Upper lobe of right lung (tissue), 1 donor: Measurements from ENCODE around the gene UNC93A. TPM values are rescaled to one million over a fixed set of nuclear protein-coding genes. Genes with fewer than 3 reads are reported as not detected.
A peak's percentile ranks its signal among the peaks of the same experiment; 100 is the strongest.
"Not testable (repeated sequence)": the region's sequence is repeated elsewhere in the genome, so short reads cannot be mapped to it uniquely, and the experiment has no call there.

Experiments used
- ATAC-seq: fragments of 200-7000 bp; cut with Tn5 transposase; one replicate; pipeline ENCODE4 v1.9.1; 2020; ENCODE audit warnings: mild to moderate bottlenecking, moderate library complexity
- DNase-seq: peaks from one replicate; pipeline ENCODE4 v3.0.0-alpha.2; 2020
- H3K27ac ChIP-seq: fragments of 200-600 bp; one replicate; pipeline ENCODE4 v1.8.0; 2022
- H3K27me3 ChIP-seq: fragments of 200-600 bp; one replicate; pipeline ENCODE4 v1.8.0; 2022; ENCODE audit warnings: mild to moderate bottlenecking
- H3K36me3 ChIP-seq: fragments of 200-600 bp; one replicate; pipeline ENCODE4 v1.8.0; 2022
- H3K4me1 ChIP-seq: fragments of 200-600 bp; one replicate; pipeline ENCODE4 v1.8.0; 2022
- H3K4me3 ChIP-seq: fragments of 200-600 bp; one replicate; pipeline ENCODE4 v1.8.0; 2022; ENCODE audit warnings: mild to moderate bottlenecking
- H3K9me3 ChIP-seq: fragments of 200-600 bp; one replicate; pipeline ENCODE4 v1.8.0; 2022
- intact Hi-C: fragments of 100-400 bp; cut with DNase I; formaldehyde crosslinking; loops from one replicate; pipeline ENCODE4 v1.11.0; 2022
- total RNA-seq: library from RNA; stranded (reverse); fragmentation: NEBNext Ultra II Directional; extraction: Animal tissue kit (Norgen Biotek cat#: 25700); gene quantifications from one replicate; pipeline ENCODE4 v1.2.1, GENCODE V29; 2021
- TF ChIP-seq, protein P1 (sequence below): fragments of 200-600 bp; IDR thresholded peaks from one replicate; pipeline ENCODE4 v1.8.0; 2022; ENCODE audit warnings: antibody characterized with exemption
- donor health status: DM: no; HTN: yes; CAD: no; lungs with severe emphysema.

The UNC93A gene
- total RNA-seq, 1 donor from 2014 or later = not detected

DNA sequence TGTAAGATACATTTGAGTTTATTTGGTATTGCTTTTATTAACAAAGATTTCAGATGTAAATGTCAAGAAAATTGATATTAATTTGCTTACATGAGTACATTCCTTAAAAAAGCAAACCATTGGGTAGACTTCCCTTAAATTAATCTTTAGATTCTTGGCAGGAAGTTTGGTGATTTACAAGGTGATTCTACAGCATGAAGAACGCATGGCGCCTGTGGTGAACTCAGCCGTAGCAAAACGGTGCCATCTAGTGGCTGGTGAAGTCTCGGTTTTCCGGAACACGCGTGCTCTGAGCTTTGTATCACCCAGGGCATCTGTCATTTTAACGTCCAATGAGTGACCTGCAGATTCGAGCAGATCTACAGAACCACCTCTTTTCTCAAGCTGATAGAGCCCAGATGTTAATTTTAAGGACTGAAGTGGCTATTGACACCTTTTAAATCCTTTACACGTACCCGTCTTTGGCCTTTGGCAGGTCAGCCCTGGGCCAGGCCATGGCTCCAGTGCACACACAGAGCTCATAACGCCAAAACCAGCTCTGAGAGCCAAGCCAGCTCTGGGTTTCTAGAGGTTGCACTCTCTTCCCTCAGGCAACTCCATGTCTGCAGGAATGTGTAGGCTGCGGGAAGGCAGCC is 2.4 kb upstream of the UNC93A start:
- not testable (repeated sequence) for H3K4me1 ChIP-seq, H3K27ac ChIP-seq, H3K9me3 ChIP-seq, H3K27me3 ChIP-seq, H3K36me3 ChIP-seq, DNase-seq, H3K4me3 ChIP-seq
- TF ChIP-seq, protein P1, sequence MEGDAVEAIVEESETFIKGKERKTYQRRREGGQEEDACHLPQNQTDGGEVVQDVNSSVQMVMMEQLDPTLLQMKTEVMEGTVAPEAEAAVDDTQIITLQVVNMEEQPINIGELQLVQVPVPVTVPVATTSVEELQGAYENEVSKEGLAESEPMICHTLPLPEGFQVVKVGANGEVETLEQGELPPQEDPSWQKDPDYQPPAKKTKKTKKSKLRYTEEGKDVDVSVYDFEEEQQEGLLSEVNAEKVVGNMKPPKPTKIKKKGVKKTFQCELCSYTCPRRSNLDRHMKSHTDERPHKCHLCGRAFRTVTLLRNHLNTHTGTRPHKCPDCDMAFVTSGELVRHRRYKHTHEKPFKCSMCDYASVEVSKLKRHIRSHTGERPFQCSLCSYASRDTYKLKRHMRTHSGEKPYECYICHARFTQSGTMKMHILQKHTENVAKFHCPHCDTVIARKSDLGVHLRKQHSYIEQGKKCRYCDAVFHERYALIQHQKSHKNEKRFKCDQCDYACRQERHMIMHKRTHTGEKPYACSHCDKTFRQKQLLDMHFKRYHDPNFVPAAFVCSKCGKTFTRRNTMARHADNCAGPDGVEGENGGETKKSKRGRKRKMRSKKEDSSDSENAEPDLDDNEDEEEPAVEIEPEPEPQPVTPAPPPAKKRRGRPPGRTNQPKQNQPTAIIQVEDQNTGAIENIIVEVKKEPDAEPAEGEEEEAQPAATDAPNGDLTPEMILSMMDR = peak; percentile 69
- ATAC-seq = peak; percentile 86
- intact Hi-C loops = loop anchor here (10.0 kb wide), 1 partner anchor 64 kb away; no protein-coding TSS in a partner anchor

DNA sequence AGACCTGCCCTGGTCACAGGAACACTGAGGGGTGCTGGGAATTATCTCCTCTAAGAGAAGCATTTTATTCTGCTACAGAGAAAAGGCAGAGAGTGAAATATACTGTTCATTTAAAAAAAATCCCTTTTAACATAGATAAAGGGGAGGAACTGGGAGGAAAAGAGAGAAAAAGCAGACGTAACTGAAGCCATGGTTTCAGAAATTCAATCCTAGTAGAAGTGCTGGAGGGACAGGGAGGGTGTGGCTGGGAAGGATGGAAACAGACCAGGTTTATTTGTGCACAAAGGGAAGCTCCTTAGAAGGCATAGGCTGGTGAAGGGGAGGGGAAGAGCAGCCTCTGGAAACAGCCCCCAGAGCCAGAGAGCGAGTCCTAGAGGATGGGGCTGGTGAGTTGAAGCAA is 1.8 kb upstream of the UNC93A start:
- ATAC-seq, H3K4me1 ChIP-seq, H3K27ac ChIP-seq, H3K27me3 ChIP-seq, H3K9me3 ChIP-seq, H3K4me3 ChIP-seq, H3K36me3 ChIP-seq, DNase-seq: not testable (repeated sequence)
- intact Hi-C loops = loop anchor here (10.0 kb wide), 1 partner anchor 64 kb away; no protein-coding TSS in a partner anchor

- H3K4me3 ChIP-seq = no peak overlapping the region
- ATAC-seq (no peak), DNase-seq (no peak)
- no peaks in the 10 kb centered on the region for H3K36me3 ChIP-seq
- TF ChIP-seq, protein P1 = no peak
- intact Hi-C loops = no loop called here
- no peaks in the 10 kb centered on the region for H3K4me1 ChIP-seq
- no peaks in the 10 kb centered on the region for H3K9me3 ChIP-seq
- H3K27ac ChIP-seq = no peak overlapping the region
- H3K27me3 ChIP-seq = no peaks in the 10 kb centered on the region
Measured at GRCh38 chr6:167291623-167292300, 647 bp downstream of the UNC93A start.

GRCh38 chr6:167292301-167293087 is 1.4 kb downstream of the UNC93A start:
- Histone ChIP-seq H3K27ac (no peak overlapping the region), H3K27me3 (no peaks in the 10 kb centered on the region), H3K36me3 (no peaks in the 10 kb centered on the region), H3K9me3 (no peaks in the 10 kb centered on the region), H3K4me1 (no peaks in the 10 kb centered on the region), H3K4me3 (no peak overlapping the region)
- DNase-seq = no peak
- no peak for ATAC-seq
- TF ChIP-seq, protein P1 = no peak
- intact Hi-C loops = no loop called here

- H3K36me3 ChIP-seq = no peaks in the 10 kb centered on the region
- H3K4me1 ChIP-seq = no peaks in the 10 kb centered on the region
- no peak overlapping the region for H3K4me3 ChIP-seq
- intact Hi-C loops = no loop called here
- ATAC-seq (no peak), DNase-seq (no peak)
- H3K27me3 ChIP-seq = no peaks in the 10 kb centered on the region
- H3K27ac ChIP-seq = no peak overlapping the region
- no peaks in the 10 kb centered on the region for H3K9me3 ChIP-seq
- TF ChIP-seq, protein P1 = no peak
Measured at GRCh38 chr6:167293088-167293589, 2.0 kb downstream of the UNC93A start.
